K562 (cell line): Measurements from ENCODE around the gene FCAMR.

Experiments
- ATF1 ChIP-seq, 2 experiments: fragments of 450-650 bp in 1 of 2; IDR thresholded peaks; 2 replicates each; pipeline ENCODE4 v1.6.1; 2016; ENCODE audit warnings: missing compliant biosample characterization in 1 of 2, missing genetic modification characterization in 1 of 2
- CBX1 ChIP-seq: sonication (generic); IDR thresholded peaks from 2 replicates; pipeline ENCODE4 v1.6.1; 2016; ENCODE audit warnings: antibody characterized with exemption, low read depth, mild to moderate bottlenecking
- CTCF ChIP-seq, 3 experiments: IDR thresholded peaks in 2 of 3; conservative IDR thresholded peaks in 1 of 3; 2 replicates each; pipeline ENCODE4 v1.5.1; 2011 to 2012; ENCODE audit warnings: low read length in 3 of 3, mild to moderate bottlenecking in 3 of 3, control low read depth in 2 of 3, improper control_type of control experiment in 1 of 3, inconsistent platforms in 1 of 3, low read depth in 1 of 3, mixed read lengths in 1 of 3, moderate library complexity in 1 of 3; ENCODE audit not compliant: insufficient read depth in 2 of 3
- FOXK1 ChIP-seq: sonication (generic); formaldehyde crosslinking; IDR thresholded peaks from 2 replicates; pipeline ENCODE4 v1.8.0; 2022; ENCODE audit warnings: missing genetic modification reagents, mild to moderate bottlenecking, borderline replicate concordance
- FOXM1 ChIP-seq, 2 experiments: fragments of 450-650 bp in 1 of 2; sonication (generic) in 1 of 2; formaldehyde crosslinking in 1 of 2; IDR thresholded peaks; 2 replicates each; pipeline versions ENCODE4 v1.6.1 to v1.9.0; 2017 to 2022; ENCODE audit warnings: low read depth in 2 of 2, mild to moderate bottlenecking in 2 of 2, missing genetic modification reagents in 1 of 2, moderate library complexity in 1 of 2
- KLF16 ChIP-seq: IDR thresholded peaks from 2 replicates; pipeline ENCODE4 v1.6.1; 2016; ENCODE audit warnings: antibody characterized with exemption
- POLR2A ChIP-seq: fragments of 450-650 bp; conservative IDR thresholded peaks from 2 replicates; pipeline ENCODE4 v1.6.1; 2016
- POLR3A ChIP-seq: IDR thresholded peaks from 2 replicates; pipeline ENCODE4 v1.6.1; 2011; ENCODE audit warnings: borderline replicate concordance, mild to moderate bottlenecking, moderate library complexity; ENCODE audit not compliant: insufficient read length, insufficient read depth; ENCODE audit errors: extremely low read depth
- SIN3A ChIP-seq, 2 experiments: fragments of 150-350 bp in 1 of 2; IDR thresholded peaks; 2 replicates each; pipeline ENCODE4 v1.6.1; 2011 to 2016; ENCODE audit warnings: borderline replicate concordance in 2 of 2, low read depth in 2 of 2, low read length in 2 of 2, mild to moderate bottlenecking in 2 of 2, moderate library complexity in 2 of 2; ENCODE audit not compliant: control insufficient read depth in 1 of 2
- USF1 ChIP-seq: sonication (generic); formaldehyde crosslinking; IDR thresholded peaks from 2 replicates; pipeline ENCODE4 v1.9.0; 2022; ENCODE audit warnings: mild to moderate bottlenecking, missing genetic modification reagents
- TF ChIP-seq, protein P1 (sequence below), 2 experiments: fragments of 450-650 bp in 1 of 2; sonication (generic) in 1 of 2; formaldehyde crosslinking; conservative IDR thresholded peaks; 2 replicates each; pipeline versions ENCODE4 v1.4.0 to v1.8.1; 2020 to 2022; ENCODE audit warnings: mild to moderate bottlenecking in 1 of 2, missing genetic modification reagents in 1 of 2

- TF ChIP-seq USF1 (CRISPR knock-in tag), result no peak
- TF ChIP-seq FOXM1 (IDR thresholded peaks at IDR 0.05; ENCODE audit: low read depth), result no peak
- TF ChIP-seq FOXM1 (CRISPR knock-in tag; IDR thresholded peaks at IDR 0.05; ENCODE audit: low read depth), result no peak
- TF ChIP-seq CTCF (IDR thresholded peaks at IDR 0.05 in 2 of 3, conservative IDR thresholded peaks at IDR 0.05 in 1 of 3; ENCODE audit: insufficient read depth in 2 of 3, low read depth in 1 of 3, low read length in 3 of 3), result no peak
- TF ChIP-seq POLR2A, result no peak
- TF ChIP-seq POLR3A, result no peak
- TF ChIP-seq CBX1, result no peak
- TF ChIP-seq, protein P1, sequence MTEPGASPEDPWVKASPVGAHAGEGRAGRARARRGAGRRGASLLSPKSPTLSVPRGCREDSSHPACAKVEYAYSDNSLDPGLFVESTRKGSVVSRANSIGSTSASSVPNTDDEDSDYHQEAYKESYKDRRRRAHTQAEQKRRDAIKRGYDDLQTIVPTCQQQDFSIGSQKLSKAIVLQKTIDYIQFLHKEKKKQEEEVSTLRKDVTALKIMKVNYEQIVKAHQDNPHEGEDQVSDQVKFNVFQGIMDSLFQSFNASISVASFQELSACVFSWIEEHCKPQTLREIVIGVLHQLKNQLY (CRISPR knock-in tag; conservative IDR thresholded peaks at IDR 0.05), result no peak
- TF ChIP-seq SIN3A (IDR thresholded peaks at IDR 0.05; ENCODE audit: borderline replicate concordance in 2 of 2, control insufficient read depth in 1 of 2, low read depth in 2 of 2, low read length in 2 of 2), result no peak
- TF ChIP-seq ATF1 (CRISPR knock-in tag; IDR thresholded peaks at IDR 0.05), result no peak
- no peak for TF ChIP-seq ATF1 (tag; IDR thresholded peaks at IDR 0.05)
- no peak for TF ChIP-seq KLF16
- no peak for TF ChIP-seq FOXK1
Measured at GRCh38 chr1:206962272-206962671, 8.0 kb downstream of the FCAMR start.
